Stimulated activated CD8-positive, alpha-beta memory T cell treated with anti-CD3 and anti-CD28 coated beads, Interleukin-7, amount 100 ng/mL, for 48 hours (primary cell): ENCODE data around the gene PDGFRA.
A peak's percentile ranks its signal among the peaks of the same experiment; 100 is the strongest.

ENCODE experiments used
- DNase-seq, 2 donors: peaks; one replicate each; pipeline ENCODE4 v3.0.0-alpha.2; 2020; ENCODE audit warnings: low read depth in 1 of 2; ENCODE audit errors: extremely low read depth in 1 of 2

PDGFRA gene

DNA sequence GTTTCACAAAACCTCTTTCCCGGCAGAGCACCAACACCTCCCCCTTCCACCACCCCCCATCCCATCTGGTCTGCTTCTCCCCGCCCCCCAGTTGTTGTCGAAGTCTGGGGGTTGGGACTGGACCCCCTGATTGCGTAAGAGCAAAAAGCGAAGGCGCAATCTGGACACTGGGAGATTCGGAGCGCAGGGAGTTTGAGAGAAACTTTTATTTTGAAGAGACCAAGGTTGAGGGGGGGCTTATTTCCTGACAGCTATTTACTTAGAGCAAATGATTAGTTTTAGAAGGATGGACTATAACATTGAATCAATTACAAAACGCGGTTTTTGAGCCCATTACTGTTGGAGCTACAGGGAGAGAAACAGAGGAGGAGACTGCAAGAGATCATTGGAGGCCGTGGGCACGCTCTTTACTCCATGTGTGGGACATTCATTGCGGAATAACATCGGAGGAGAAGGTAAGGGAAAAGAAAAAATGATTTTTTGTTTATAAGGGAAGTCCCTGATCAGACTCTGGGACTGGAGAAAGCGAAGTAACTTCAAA, at the start of gene PDGFRA:
Gene PDGFRA (plus strand): TSS at position 333 of the 541 bp plus-strand sequence. CDS start 29,476 bp downstream, outside the sequence.
- DNase-seq: no peak

GRCh38 chr4:54184581-54184980, 44.5 kb upstream of the PDGFRA start:
- no peak for DNase-seq

- no peak for DNase-seq
These were observed 43.9 kb upstream of the PDGFRA start for GRCh38 chr4:54185044-54185780.

DNA sequence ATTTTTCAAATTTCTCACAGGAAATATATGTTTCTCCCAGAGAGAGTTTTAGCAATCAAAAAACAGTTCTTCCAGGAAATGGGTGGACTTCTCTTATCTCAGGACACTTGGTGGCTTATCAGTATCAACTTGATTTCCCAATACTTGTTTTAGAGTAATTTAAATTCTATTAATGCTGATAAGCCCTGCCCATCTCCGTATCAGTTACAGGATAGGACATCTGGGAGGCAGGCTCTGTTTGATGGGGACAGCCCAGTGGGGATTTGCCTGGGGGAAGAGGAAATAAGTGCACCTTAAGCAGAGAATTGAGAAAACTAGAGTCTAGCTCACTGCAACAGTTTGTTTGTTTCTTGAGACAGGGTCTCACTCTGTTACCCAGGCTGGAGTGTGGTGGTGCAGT, 43.2 kb upstream of the PDGFRA start:
- DNase-seq: no peak

DNA sequence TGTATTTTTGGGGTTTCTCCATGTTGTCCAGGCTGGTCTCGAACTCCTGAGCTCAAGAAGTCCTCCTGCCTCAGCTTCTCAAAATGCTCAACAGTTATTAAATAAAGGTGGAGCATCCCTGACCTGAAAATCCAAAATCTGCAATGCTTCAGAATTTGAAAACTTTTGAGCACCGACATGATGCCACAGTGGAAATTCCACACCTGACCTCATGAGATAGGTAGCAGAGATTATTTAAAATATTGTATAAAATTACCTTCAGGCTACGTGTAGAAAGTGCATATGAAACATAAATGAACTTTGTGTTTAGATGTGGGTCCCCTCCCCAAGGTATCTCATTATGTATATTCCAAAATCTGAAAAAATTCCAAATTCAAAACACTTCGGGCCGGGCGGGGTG, 42.7 kb upstream of the PDGFRA start:
- no peak for DNase-seq

- DNase-seq: no peak
These were observed 41.9 kb upstream of the PDGFRA start for GRCh38 chr4:54187148-54187547.

DNA sequence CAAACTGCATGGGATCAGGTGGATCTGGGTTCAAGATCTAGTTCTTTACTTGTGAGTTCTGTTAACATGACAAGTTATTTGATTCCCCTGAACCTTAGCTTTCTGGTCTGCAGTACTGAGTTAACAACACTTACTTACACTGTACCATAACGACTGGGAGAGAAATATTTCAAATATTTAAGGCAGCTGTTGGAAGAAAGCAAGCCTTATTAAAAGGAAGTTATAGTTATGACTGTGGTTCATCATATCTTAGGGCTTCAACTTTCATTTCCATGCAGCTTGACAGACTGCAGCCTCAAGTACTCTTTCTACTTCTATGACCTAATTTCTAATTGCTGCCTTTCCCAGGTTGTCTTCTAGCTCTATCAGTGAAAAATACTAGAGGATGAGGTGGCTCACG, 40.0 kb upstream of the PDGFRA start:
- DNase-seq: no peak

DNA sequence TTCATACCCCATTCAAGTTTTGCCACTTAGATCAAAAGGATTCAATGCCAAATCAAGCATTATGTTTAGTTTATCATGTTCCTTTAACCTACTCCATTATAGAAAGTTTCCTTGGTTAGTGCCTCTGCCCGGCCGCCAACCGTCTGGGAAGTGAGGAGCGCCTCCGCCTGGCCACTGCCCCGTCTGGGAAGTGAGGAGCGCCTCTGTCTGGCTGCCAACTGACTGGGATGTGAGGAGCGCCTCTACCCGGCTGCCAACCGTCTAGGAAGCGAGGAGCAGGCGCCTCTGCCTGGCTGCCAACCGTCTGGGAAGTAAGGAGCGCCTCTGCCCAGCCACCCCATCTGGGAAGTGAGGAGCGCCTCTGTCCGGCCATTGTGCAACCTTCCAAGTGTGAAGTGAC, 36.3 kb upstream of the PDGFRA start:
- DNase-seq: no peak

DNA sequence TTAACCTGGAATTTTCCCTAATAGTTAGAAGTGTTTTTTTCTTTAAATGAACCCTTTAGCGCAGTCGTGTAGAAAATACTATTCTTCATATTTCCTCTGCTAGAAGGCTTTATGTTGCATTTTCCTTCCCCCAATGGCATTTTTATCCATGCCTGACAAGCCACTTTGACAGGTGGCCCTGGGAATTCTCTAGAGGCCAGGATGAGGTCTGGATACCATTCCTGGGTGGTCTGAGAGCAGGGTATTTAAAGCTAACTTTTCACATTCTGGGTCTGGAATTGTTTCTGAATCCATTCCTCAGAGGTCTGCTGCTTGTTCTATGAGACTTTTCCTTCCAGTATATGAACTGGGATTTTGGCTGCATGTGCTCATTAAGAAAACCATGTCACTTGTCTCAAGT, 31.2 kb upstream of the PDGFRA start:
- DNase-seq: no peak

- DNase-seq: no peak
These were observed 29.2 kb upstream of the PDGFRA start for GRCh38 chr4:54199919-54200318.

DNA sequence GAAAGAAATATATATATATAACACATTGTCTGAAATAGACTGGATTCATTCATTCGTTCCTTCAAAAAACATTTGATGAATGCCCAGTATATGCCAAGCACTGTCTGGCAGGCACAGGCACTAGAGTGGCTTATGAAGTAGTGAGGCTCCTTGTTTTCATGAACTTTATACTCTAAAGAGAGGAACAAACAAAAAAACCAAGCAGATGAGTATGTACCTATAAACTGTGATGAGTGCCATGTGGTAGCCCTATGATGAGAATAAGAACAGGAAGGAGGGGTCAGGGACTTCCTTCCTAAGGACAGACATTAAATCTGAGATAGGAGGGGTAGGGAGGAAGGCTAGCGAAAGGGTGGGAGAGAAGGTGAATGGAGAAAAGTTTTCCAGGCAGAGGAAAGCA, 19.5 kb upstream of the PDGFRA start:
- DNase-seq: no peak

DNA sequence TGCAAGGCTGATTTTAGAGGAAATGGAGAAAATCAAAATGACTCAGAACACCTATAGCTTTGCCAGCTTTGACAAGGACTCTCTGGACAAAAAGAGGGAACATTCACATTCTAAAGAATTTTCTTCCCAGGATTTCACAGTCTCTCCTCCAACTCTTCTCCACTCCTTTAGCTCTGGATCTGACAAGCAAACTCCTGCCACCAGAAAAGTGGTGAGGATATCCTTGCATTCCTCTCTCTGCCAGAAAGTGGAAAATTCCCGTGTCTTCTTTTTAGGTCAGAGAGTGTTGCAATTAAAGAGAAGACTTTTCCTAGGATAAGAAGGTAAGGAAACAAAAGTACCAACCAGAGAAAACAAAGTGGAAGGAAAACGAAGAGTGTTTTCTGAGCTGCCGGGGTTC, 16.1 kb upstream of the PDGFRA start:
- DNase-seq: no peak

- DNase-seq: no peak
These were observed 15.3 kb upstream of the PDGFRA start for GRCh38 chr4:54213761-54214160.

DNA sequence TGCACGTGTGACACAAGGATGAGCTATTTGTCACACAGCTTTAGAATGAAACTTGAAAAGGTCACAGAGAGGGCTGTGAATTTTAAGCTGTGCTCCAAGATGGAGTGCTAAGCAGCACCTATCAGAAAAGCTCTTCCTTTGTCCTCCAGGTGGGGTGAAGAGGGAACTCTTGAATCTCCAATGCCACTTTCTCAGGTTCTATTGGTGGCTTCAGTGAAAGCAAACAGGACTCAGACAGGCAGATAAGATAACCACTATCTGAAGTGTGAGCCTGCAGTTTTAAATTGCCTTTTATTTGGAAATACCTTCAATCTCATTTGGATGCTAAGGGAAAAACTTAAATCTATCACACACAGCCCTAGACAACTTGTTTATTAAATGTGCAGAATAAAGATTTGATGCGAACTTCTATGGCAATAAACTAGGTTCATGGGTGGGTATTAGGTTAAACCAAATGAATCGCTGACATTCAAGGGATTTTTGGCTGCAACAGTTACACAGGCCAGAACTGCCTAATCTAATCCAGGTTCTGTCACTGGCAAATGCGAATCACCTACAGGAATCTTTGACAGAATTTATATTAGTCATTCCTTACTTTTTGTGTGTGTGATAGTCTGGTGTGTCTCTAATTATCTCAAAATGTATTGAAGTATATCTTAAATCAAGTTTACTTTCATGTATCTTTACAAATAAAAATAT, 13.6 kb upstream of the PDGFRA start:
- DNase-seq: no peak

DNA sequence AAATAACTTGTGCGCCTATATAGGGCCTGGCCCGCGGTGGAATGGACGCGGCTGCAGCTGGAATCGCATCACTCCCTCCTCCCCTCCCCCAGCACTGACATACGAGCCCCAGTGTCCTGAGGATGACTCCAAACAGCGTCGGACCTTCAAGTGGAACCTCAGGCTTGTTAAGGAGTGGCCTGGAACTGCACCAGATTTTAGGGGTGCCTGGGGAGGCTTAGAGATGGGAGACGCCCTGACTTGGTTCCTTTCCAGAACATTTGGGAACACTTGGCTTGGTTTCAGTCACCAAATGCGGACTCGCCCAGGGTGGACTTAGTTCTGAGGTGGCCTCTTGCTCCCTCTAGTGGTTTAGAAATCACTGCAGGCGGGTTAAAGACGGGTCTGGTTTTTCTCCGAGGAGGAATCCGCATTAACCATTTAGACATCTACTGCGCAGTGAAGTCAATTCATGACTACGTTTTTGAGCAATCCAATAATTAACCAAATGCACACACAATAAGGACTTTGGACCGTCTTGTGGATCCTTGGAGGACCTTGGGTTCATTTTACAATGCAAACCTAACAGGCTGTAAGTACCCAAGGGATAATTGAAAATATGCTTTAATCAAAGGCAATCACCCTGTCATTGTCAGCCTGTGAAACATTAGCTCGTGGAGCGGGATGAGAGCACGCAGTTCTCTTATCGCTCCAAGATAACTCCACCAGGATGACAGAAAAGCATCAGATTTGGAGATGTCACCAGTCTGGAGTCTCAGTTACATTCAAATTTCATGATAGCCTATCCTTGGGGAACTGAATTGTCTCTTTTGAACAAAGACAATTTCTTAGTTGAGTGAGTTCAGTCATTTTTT, 11.2 kb upstream of the PDGFRA start:
- DNase-seq: peak in 1 of 2 donors; percentile 30

- DNase-seq: no peak
These were observed 10.4 kb upstream of the PDGFRA start for GRCh38 chr4:54218736-54219135.

DNA sequence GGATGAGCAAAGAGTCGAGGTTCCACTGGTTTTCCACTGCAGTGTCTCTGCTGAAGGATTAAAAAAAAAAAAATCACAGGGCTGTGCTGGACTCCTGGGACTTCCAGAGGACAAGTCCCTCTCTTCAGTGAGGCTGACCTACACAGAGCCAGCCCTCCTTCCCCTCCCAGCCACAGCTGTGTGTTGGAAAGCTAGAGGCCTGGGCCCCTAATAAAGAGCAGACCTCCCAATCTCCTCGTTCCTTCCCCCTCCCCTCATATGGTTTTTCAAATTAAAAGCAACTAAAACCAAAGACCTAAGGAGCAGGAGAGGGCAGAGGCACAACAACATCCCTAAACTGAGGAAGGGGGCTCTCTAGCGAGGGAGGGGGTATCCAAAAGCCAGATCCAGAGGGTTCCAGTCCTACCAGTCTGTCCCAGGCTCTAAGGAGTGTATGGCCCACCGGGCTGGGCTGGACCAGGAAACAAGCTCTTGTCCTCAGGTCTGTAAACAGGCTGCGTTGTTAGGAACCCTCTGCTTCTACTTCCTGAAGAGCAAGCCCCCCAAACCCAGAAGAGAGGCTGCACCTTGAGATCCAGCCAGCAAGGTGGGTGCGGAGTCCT, 4.0 kb upstream of the PDGFRA start:
- DNase-seq: no peak

DNA sequence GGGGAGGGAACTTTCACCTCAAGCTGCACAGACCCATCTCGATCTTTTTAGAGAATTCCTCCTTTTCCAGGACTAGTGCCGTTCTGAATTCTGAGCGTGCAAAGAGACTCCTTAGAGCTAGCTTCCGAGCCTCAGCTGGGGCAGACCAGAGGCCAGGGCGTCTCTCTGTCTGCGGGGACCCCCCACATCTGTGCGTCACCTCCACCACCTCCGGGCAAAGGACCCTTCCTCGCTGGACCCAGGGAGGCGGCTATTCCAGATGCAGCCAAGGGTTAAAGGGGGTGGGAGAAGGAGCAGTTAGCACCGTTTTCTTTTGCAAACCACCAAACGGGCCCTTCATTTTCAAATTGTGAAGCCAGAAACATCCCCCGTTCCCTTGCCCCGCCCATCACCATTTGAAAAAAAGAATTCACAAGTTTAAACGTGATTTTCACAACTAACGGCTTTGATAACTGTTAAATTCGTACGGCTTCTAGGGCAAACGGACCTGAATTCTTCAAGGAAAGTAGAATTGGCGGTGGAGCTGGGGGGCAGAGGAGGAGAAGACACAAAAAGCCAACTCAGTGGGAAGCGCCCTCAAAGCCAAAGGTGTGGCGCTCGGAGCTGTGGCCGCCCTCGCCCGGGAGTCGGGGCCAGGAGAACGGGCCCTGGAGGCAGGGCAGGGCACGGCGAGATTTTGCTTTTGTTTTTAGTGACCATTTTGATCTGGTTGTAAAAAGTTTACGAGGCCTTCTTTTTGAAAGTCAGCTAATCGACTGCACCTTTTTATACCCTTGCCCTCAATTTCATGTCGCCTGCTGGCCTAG, 3.3 kb upstream of the PDGFRA start:
- DNase-seq: no peak

- DNase-seq: no peak
These were observed 2.5 kb upstream of the PDGFRA start for GRCh38 chr4:54226404-54227255.
